K562 (cell line): ENCODE data around the gene OR2AJ1. TPM values are rescaled to one million over a fixed set of nuclear protein-coding genes. Genes with fewer than 3 reads are reported as not detected.

Source experiments
- ATAC-seq: fragments of 200-7000 bp; cut with Tn5 transposase; 3 replicates; pipeline ENCODE4 v1.9.1; 2020; ENCODE audit warnings: moderate library complexity
- BruUV-seq: library from RNA; stranded (reverse); fragments of 400-500 nt; replicated peaks from 2 replicates; lab custom pipeline; 2021; lab: Mats Ljungman, UMichigan
- CTCF ChIA-PET: fragments of 300-600 bp; formaldehyde crosslinking; extraction: SDS; loops from one replicate; lab custom pipeline; 2021; ENCODE audit warnings: low intra/inter-chr PET ratio; lab: Yijun Ruan, JAX
- POLR2A ChIA-PET: fragments of 300-600, 350-650 bp; sonication (Branson Sonifier 250); formaldehyde crosslinking; extraction: SDS; loops from one replicate; lab custom pipeline; 2021; ENCODE audit warnings: antibody characterized with exemption, inconsistent platforms; lab: Yijun Ruan, JAX
- DNase-seq, 4 experiments: peaks; one replicate each; pipeline versions ENCODE4 v3.0.0 to v3.0.0-alpha.2; 2011 to 2018; ENCODE audit warnings: low spot score in 3 of 4, mixed read lengths in 3 of 4; ENCODE audit errors: extremely low read depth in 1 of 4
- FAIRE-seq: peaks from 2 replicates; lab custom pipeline; 2011; peaks lifted over from hg19 to GRCh38; lab: Jason Lieb, UNC
- H2AFZ ChIP-seq: 2 replicates; pipeline ENCODE4 v1.6.0; 2011; ENCODE audit warnings: low read depth, low read length, control low read depth, inconsistent platforms
- H3K27ac ChIP-seq: fragments of 200-600 bp; 3 replicates; pipeline ENCODE4 v1.8.0; 2011; ENCODE audit warnings: low read depth, mild to moderate bottlenecking, control low read depth, inconsistent platforms, low read length, moderate library complexity, mixed read lengths; ENCODE audit errors: extremely low read depth
- H3K27me3 ChIP-seq, 2 experiments: fragments of 300-600 bp in 1 of 2; 2 replicates in 1 of 2; 3 replicates in 1 of 2; pipeline versions ENCODE4 v1.6.0 to v1.8.0; 2011; ENCODE audit warnings: inconsistent platforms in 2 of 2, low read length in 2 of 2, mild to moderate bottlenecking in 1 of 2, mixed read lengths in 1 of 2, moderate library complexity in 1 of 2; ENCODE audit not compliant: control insufficient read depth in 2 of 2, insufficient read depth in 2 of 2
- H3K36me3 ChIP-seq: fragments of 300-600 bp; 3 replicates; pipeline ENCODE4 v1.8.0; 2011; ENCODE audit warnings: mild to moderate bottlenecking, low read length, inconsistent platforms; ENCODE audit not compliant: control insufficient read depth, insufficient read depth
- H3K4me1 ChIP-seq, 2 experiments: fragments of 200-600 bp in 1 of 2; replicated peaks in 1 of 2; 2 replicates in 1 of 2; 3 replicates in 1 of 2; pipeline versions ENCODE4 v1.5.1 to v1.8.0; 2011; ENCODE audit warnings: inconsistent platforms in 2 of 2, low read length in 2 of 2, mild to moderate bottlenecking in 1 of 2, mixed read lengths in 1 of 2, moderate library complexity in 1 of 2; ENCODE audit not compliant: control insufficient read depth in 2 of 2, insufficient read depth in 2 of 2
- H3K4me2 ChIP-seq: 2 replicates; pipeline ENCODE4 v1.6.1; 2011; ENCODE audit warnings: low read length, control low read depth, inconsistent platforms, mixed read lengths; ENCODE audit not compliant: insufficient read depth
- H3K4me3 ChIP-seq: fragments of 200-600 bp; sonication (generic), shearing (Covaris generic); 2 replicates; pipeline ENCODE4 v1.5.1; 2016; ENCODE audit warnings: control low read depth, inconsistent platforms
- H3K79me2 ChIP-seq: fragments of 200-600 bp; 3 replicates; pipeline ENCODE4 v1.8.0; 2011; ENCODE audit warnings: low read length, inconsistent platforms; ENCODE audit not compliant: control insufficient read depth, insufficient read depth
- H3K9ac ChIP-seq, 2 experiments: 2 replicates each; pipeline versions ENCODE4 v1.6.0 to v1.6.1; 2011; ENCODE audit warnings: low read depth in 2 of 2, low read length in 2 of 2, control low read depth in 1 of 2, inconsistent platforms in 1 of 2, mild to moderate bottlenecking in 1 of 2, mixed read lengths in 1 of 2; ENCODE audit not compliant: insufficient read depth in 1 of 2
- H3K9me1 ChIP-seq: one replicate; pipeline ENCODE4 v1.6.0; 2011; ENCODE audit warnings: inconsistent platforms, mild to moderate bottlenecking, low read length, moderate library complexity; ENCODE audit not compliant: control insufficient read depth, insufficient read depth
- H3K9me3 ChIP-seq: replicated peaks from 2 replicates; pipeline ENCODE4 v1.5.1; 2011; ENCODE audit warnings: low read depth, low read length, inconsistent platforms; ENCODE audit not compliant: control insufficient read depth, insufficient read depth
- H4K20me1 ChIP-seq: replicated peaks from 2 replicates; pipeline ENCODE4 v1.6.1; 2011; ENCODE audit warnings: low read length, inconsistent platforms, mixed read lengths; ENCODE audit not compliant: control insufficient read depth, insufficient read depth
- ARID1B ChIP-seq: fragments of 450-650 bp; IDR thresholded peaks from 2 replicates; pipeline ENCODE4 v1.6.1; 2016; ENCODE audit warnings: antibody characterized with exemption, mild to moderate bottlenecking, inconsistent platforms
- CAMTA2 ChIP-seq: fragments of 250-450 bp; sonication (Bioruptor Pico); conservative IDR thresholded peaks from 2 replicates; pipeline ENCODE4 v1.5.1; 2022
- COPS2 ChIP-seq: fragments of 450-650 bp; conservative IDR thresholded peaks from 2 replicates; pipeline ENCODE4 v1.6.1; 2016; ENCODE audit warnings: mild to moderate bottlenecking, moderate library complexity
- FOXK1 ChIP-seq: sonication (generic); formaldehyde crosslinking; IDR thresholded peaks from 2 replicates; pipeline ENCODE4 v1.8.0; 2022; ENCODE audit warnings: missing genetic modification reagents, mild to moderate bottlenecking, borderline replicate concordance
- KAT7 ChIP-seq: sonication (generic); formaldehyde crosslinking; IDR thresholded peaks from 2 replicates; pipeline ENCODE4 v1.8.0; 2022; ENCODE audit warnings: missing genetic modification reagents, mild to moderate bottlenecking, borderline replicate concordance
- MYNN ChIP-seq, 2 experiments: sonication (generic); formaldehyde crosslinking in 1 of 2; IDR thresholded peaks; 2 replicates each; pipeline versions ENCODE4 v1.5.0 to v1.6.1; 2016 to 2020; ENCODE audit warnings: antibody characterized with exemption in 1 of 2, missing genetic modification reagents in 1 of 2
- PTTG1 ChIP-seq: fragments of 450-650 bp; IDR thresholded peaks from 2 replicates; pipeline ENCODE4 v1.6.1; 2016; ENCODE audit warnings: low read depth, mild to moderate bottlenecking, missing genetic modification characterization, missing compliant biosample characterization
- RFX7 ChIP-seq: fragments of 250-450 bp; sonication (Bioruptor Pico); IDR thresholded peaks from 2 replicates; pipeline ENCODE4 v1.5.1; 2021; ENCODE audit warnings: mild to moderate bottlenecking
- TAF1 ChIP-seq: IDR thresholded peaks from 2 replicates; pipeline ENCODE4 v1.6.1; 2011; ENCODE audit warnings: mild to moderate bottlenecking, low read length, moderate library complexity; ENCODE audit not compliant: insufficient read depth, control insufficient read depth, severe bottlenecking; ENCODE audit errors: extremely low read depth
- TBP ChIP-seq: optimal IDR thresholded peaks from 2 replicates; pipeline ENCODE3; 2011; ENCODE audit warnings: low read depth, low read length, improper control_type of control experiment
- XRCC4 ChIP-seq: IDR thresholded peaks from one replicate; pipeline ENCODE4 v1.6.1; 2011; ENCODE audit not compliant: insufficient read depth, insufficient read length; ENCODE audit errors: extremely low read depth
- ZBTB7A ChIP-seq: IDR thresholded peaks from 2 replicates; pipeline ENCODE4 v1.6.1; 2011; ENCODE audit warnings: low read depth, mild to moderate bottlenecking, low read length, moderate library complexity, borderline replicate concordance; ENCODE audit not compliant: control insufficient read depth
- ZNF174 ChIP-seq: fragments of 250-450 bp; sonication (Bioruptor Pico); IDR thresholded peaks from 2 replicates; pipeline ENCODE4 v1.4.0; 2020; ENCODE audit warnings: mild to moderate bottlenecking
- ZNF76 ChIP-seq: fragments of 250-450 bp; sonication (Bioruptor Pico); IDR thresholded peaks from 2 replicates; pipeline ENCODE4 v1.4.0; 2020; ENCODE audit warnings: mild to moderate bottlenecking, moderate library complexity, borderline replicate concordance
- WGBS: fragments of 100-300 bp; shearing (Covaris generic); methylation state at CpG from one replicate; pipeline ENCODE4 v1.1.6; 2016; ENCODE audit warnings: low coverage, mixed read lengths; ENCODE audit not compliant: insufficient coverage; ENCODE audit errors: missing lambda C conversion rate; 5-methylcytosine and 5-hydroxymethylcytosine counted together
- in situ Hi-C: fragments of 300-500 bp; cut with MboI; formaldehyde crosslinking; loops from 4 replicates; pipeline ENCODE4 v1.15.0; 2018; ENCODE audit warnings: inconsistent platforms, mixed read lengths
- intact Hi-C: fragments of 100-400 bp; cut with micrococcal nuclease; formaldehyde crosslinking; loops from 2 replicates; pipeline ENCODE4 v1.14.2; 2022
- polyA plus RNA-seq, 8 experiments: library from polyadenylated mRNA; depleted of rRNA in 4 of 8; stranded (reverse) in 5 of 8; unstranded in 3 of 8; fragments of >200 nt; fragmentation: Nextera tagmentation in 2 of 8; fragmentation: Illumina TruSeq in 1 of 8; extraction: Ambion mirVana in 2 of 8; extraction: Trizol in 1 of 8; gene quantifications; 2 replicates each; pipeline versions ENCODE4 v1.2.1 to v1.2.3, GENCODE V29; 2011 to 2014; ENCODE audit warnings: inconsistent platforms in 1 of 8, missing spikeins in 1 of 8
- total RNA-seq, 7 experiments: library from RNA; depleted of rRNA in 6 of 7; stranded (reverse); fragments of >200 nt in 6 of 7; fragmentation: Illumina TruSeq in 2 of 7; extraction: Trizol in 2 of 7; gene quantifications; 2 replicates each; pipeline versions ENCODE4 v1.2.1 to v1.2.3, GENCODE V29; 2011 to 2021; ENCODE audit warnings: low replicate concordance in 1 of 7
- TF ChIP-seq, protein P1 (sequence below): fragments of 250-450 bp; sonication (Bioruptor Pico); IDR thresholded peaks from 2 replicates; pipeline ENCODE4 v1.5.1; 2021; ENCODE audit warnings: mild to moderate bottlenecking
- TF ChIP-seq, protein P2 (sequence below): fragments of 250-450 bp; sonication (Bioruptor Pico); IDR thresholded peaks from 2 replicates; pipeline ENCODE4 v1.5.0; 2021
- TF ChIP-seq, protein P3 (sequence below), 3 experiments: IDR thresholded peaks in 2 of 3; conservative IDR thresholded peaks in 1 of 3; 2 replicates each; pipeline ENCODE4 v1.5.1; 2011 to 2012; ENCODE audit warnings: low read length in 3 of 3, mild to moderate bottlenecking in 3 of 3, control low read depth in 2 of 3, improper control_type of control experiment in 1 of 3, inconsistent platforms in 1 of 3, low read depth in 1 of 3, mixed read lengths in 1 of 3, moderate library complexity in 1 of 3; ENCODE audit not compliant: insufficient read depth in 2 of 3

OR2AJ1 gene
- total and polyA plus RNA-seq, 9 of the 15 experiments (the other 6 are each of a cell fraction or from before 2014, with no cell fraction given), result not detected

DNA sequence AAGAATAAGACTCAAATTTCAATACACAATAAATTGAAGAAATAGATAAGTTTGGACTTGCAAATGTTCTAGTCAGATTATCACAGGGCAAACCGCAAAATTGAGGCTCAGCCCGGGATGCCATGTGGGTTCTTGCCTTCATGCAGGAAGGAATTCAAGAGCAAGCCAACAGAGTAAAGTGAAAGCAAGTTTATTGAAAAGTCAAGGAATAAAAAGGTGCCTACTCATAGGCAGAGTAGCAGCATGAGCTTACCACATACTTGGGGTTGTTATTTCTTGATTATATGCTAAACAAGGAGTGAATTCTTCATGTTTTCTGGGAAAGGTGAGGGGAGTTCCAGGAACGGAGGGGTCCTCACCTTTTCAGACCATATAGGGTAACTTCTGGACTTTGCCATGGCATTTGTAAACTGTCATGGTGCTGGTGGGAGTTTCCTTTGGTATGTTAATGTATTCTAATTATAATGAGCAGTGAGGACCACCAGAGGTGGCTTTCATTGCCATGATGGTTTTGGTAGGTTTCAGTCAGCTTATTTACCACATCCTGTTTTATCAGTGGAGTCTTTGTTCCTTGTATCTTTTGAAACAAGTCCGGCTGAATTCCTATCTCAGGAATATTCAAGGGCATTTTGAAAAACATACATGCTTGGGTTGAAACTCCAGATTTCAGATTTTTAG is 38.4 kb downstream of the OR2AJ1 start (continued):
- no peak for TF ChIP-seq PTTG1 (tag)
- TF ChIP-seq COPS2, result no peak
- no peak for TF ChIP-seq ZNF174 (CRISPR knock-in tag)
- TF ChIP-seq, protein P1, sequence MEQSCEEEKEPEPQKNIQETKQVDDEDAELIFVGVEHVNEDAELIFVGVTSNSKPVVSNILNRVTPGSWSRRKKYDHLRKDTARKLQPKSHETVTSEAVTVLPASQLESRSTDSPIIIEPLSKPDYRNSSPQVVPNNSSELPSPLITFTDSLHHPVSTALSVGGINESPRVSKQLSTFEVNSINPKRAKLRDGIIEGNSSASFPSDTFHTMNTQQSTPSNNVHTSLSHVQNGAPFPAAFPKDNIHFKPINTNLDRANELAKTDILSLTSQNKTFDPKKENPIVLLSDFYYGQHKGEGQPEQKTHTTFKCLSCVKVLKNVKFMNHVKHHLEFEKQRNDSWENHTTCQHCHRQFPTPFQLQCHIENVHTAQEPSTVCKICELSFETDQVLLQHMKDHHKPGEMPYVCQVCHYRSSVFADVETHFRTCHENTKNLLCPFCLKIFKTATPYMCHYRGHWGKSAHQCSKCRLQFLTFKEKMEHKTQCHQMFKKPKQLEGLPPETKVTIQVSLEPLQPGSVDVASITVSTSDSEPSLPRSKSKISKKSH (CRISPR knock-in tag), result no peak
- TF ChIP-seq TBP, result no peak
- no peak for TF ChIP-seq RFX7 (CRISPR knock-in tag)

DNA sequence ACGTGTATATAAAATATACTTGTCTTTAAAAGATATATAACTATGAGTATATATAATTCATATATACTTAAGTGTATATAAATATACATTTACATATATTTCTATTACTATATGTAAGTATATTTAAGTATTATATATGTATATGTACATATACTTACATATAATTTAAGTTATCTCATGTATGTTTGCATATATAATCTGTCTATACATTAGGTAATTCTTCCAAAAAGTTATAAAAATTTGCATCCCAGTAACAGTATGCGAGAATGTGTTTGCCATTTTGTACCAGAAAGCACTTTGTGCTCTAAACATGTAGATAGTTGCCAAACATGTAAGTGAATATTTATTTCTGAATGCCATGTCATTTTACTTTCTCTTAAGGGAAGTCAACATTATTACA is 40.2 kb downstream of the OR2AJ1 start, which contains the start of gene OR2AK2:
Gene OR2AK2 (plus strand): TSS at position 301 of the 400 bp plus-strand sequence. CDS start 144 bp downstream, outside the sequence.
- Histone ChIP-seq H3K9me3 (0 out of 2 replicates have a peak, but pooled peaks cover 7% of the 10 kb centered on the region), H3K27ac (no peak within 1 kb of the TSS), H3K9me1 (no peaks in the 10 kb centered on the region), H3K4me3 (no peak within 1 kb of the TSS), H3K36me3 (no peaks in the 10 kb centered on the region), H3K27me3 (no peaks in the 10 kb centered on the region), H4K20me1 (no peaks in the 10 kb centered on the region), H3K4me2 (no peak within 1 kb of the TSS), H3K9ac (no peak within 1 kb of the TSS), H3K79me2 (no peaks in the 10 kb centered on the region), H2AFZ (no peak within 1 kb of the TSS), H3K4me1 (no peaks in the 10 kb centered on the region)
- ATAC-seq, result no peak
- 0% methylated on average over 2 of the region's 2 CpGs for WGBS
- ChIA-PET POLR2A (no interaction called here), CTCF (no interaction called here)
- no TSS peak for BruUV-seq
- in situ Hi-C loops (no loop called here), intact Hi-C loops (no loop called here)
- FAIRE-seq, result no peak
- DNase-seq, result no peak
- TF ChIP-seq TAF1 (no peak), ARID1B (no peak), CAMTA2 (CRISPR knock-in tag) (no peak), ZNF76 (CRISPR knock-in tag) (no peak), XRCC4 (no peak), FOXK1 (CRISPR knock-in tag) (no peak), KAT7 (CRISPR knock-in tag) (no peak), COPS2 (no peak), MYNN (IDR thresholded peaks at IDR 0.05) (no peak), MYNN (CRISPR knock-in tag; IDR thresholded peaks at IDR 0.05) (no peak), ZBTB7A (no peak)
- TF ChIP-seq, protein P2, sequence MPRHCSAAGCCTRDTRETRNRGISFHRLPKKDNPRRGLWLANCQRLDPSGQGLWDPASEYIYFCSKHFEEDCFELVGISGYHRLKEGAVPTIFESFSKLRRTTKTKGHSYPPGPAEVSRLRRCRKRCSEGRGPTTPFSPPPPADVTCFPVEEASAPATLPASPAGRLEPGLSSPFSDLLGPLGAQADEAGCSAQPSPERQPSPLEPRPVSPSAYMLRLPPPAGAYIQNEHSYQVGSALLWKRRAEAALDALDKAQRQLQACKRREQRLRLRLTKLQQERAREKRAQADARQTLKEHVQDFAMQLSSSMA (CRISPR knock-in tag), result no peak
- TF ChIP-seq, protein P3, sequence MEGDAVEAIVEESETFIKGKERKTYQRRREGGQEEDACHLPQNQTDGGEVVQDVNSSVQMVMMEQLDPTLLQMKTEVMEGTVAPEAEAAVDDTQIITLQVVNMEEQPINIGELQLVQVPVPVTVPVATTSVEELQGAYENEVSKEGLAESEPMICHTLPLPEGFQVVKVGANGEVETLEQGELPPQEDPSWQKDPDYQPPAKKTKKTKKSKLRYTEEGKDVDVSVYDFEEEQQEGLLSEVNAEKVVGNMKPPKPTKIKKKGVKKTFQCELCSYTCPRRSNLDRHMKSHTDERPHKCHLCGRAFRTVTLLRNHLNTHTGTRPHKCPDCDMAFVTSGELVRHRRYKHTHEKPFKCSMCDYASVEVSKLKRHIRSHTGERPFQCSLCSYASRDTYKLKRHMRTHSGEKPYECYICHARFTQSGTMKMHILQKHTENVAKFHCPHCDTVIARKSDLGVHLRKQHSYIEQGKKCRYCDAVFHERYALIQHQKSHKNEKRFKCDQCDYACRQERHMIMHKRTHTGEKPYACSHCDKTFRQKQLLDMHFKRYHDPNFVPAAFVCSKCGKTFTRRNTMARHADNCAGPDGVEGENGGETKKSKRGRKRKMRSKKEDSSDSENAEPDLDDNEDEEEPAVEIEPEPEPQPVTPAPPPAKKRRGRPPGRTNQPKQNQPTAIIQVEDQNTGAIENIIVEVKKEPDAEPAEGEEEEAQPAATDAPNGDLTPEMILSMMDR (IDR thresholded peaks at IDR 0.05 in 2 of 3, conservative IDR thresholded peaks at IDR 0.05 in 1 of 3; ENCODE audit: insufficient read depth in 2 of 3, low read depth in 1 of 3, low read length in 3 of 3), result no peak
